Endodermal cell (in vitro differentiated cells): ENCODE results near the gene DLL1. TPM values are rescaled to one million over a fixed set of nuclear protein-coding genes. Genes with fewer than 3 reads are reported as not detected.

ENCODE experiments used
- DNase-seq: peaks from one replicate; pipeline ENCODE4 v3.0.0-alpha.2; 2017
- H3K27ac ChIP-seq: 2 replicates; pipeline ENCODE4 v1.5.1; 2013; ENCODE audit warnings: mild to moderate bottlenecking, low read depth, low read length, moderate library complexity
- H3K27me3 ChIP-seq: 2 replicates; pipeline ENCODE4 v1.6.1; 2013; ENCODE audit warnings: mild to moderate bottlenecking, low read length, moderate library complexity; ENCODE audit not compliant: insufficient read depth, control insufficient read depth, poor library complexity, severe bottlenecking
- H3K36me3 ChIP-seq: 2 replicates; pipeline ENCODE4 v1.7.0; 2013; ENCODE audit warnings: mild to moderate bottlenecking, low read length, moderate library complexity; ENCODE audit not compliant: control insufficient read depth, insufficient read depth
- H3K4me1 ChIP-seq: one replicate; pipeline ENCODE4 v1.7.0; 2013; ENCODE audit warnings: low read length; ENCODE audit not compliant: control insufficient read depth, insufficient read depth
- H3K4me3 ChIP-seq: 2 replicates; pipeline ENCODE4 v1.5.1; 2013; ENCODE audit warnings: mild to moderate bottlenecking, low read length, moderate library complexity
- H3K9ac ChIP-seq: 2 replicates; pipeline ENCODE4 v1.6.1; 2013; ENCODE audit warnings: mild to moderate bottlenecking, low read length, moderate library complexity; ENCODE audit not compliant: poor library complexity, severe bottlenecking; ENCODE audit errors: extremely low read depth
- H3K9me3 ChIP-seq: 2 replicates; pipeline ENCODE4 v1.6.1; 2013; ENCODE audit warnings: mild to moderate bottlenecking, low read length, moderate library complexity; ENCODE audit not compliant: control insufficient read depth
- H3K27ac Mint-ChIP-seq: 2 replicates; pipeline ENCODE4 v1.8.0; 2020; ENCODE audit warnings: mixed read lengths
- H3K27me3 Mint-ChIP-seq: 2 replicates; pipeline ENCODE4 v1.8.0; 2021; ENCODE audit warnings: mild to moderate bottlenecking, mixed read lengths; ENCODE audit not compliant: insufficient read depth
- H3K36me3 Mint-ChIP-seq: 2 replicates; pipeline ENCODE4 v1.8.0; 2020; ENCODE audit warnings: low read depth, mixed read lengths
- H3K4me1 Mint-ChIP-seq: 2 replicates; pipeline ENCODE4 v1.8.0; 2020; ENCODE audit warnings: mixed read lengths
- H3K4me3 Mint-ChIP-seq: 2 replicates; pipeline ENCODE4 v1.8.0; 2020; ENCODE audit warnings: mild to moderate bottlenecking, moderate library complexity, mixed read lengths
- H3K9me3 Mint-ChIP-seq: 2 replicates; pipeline ENCODE4 v1.8.0; 2020; ENCODE audit warnings: mild to moderate bottlenecking, mixed read lengths
- WGBS, 2 experiments: methylation state at CpG; one replicate each; pipeline versions ENCODE4 v1.1.5 to v1.1.7; 2013; ENCODE audit warnings: missing lambda C conversion rate in 2 of 2, mixed read lengths in 1 of 2; ENCODE audit not compliant: insufficient coverage in 1 of 2, insufficient read length in 1 of 2; 5-methylcytosine and 5-hydroxymethylcytosine counted together
- total RNA-seq, 2 donors: library from RNA; stranded (reverse); fragmentation: NEBNext Ultra II Directional in 1 of 2; extraction: Animal tissue kit (Norgen Biotek cat#: 25700) in 1 of 2; gene quantifications; 2 replicates in 1 of 2; 3 replicates in 1 of 2; pipeline ENCODE4 v1.2.1, GENCODE V29; 2021
- TF ChIP-seq, protein P1 (sequence below): fragments of 200-600 bp; sonication (generic); conservative IDR thresholded peaks from 2 replicates; pipeline ENCODE4 v1.5.0; 2021; ENCODE audit warnings: antibody characterized with exemption, mild to moderate bottlenecking

DLL1 gene
- total RNA-seq, 2 donors from 2014 or later, result 3.1 to 3.6 TPM

- Histone ChIP-seq H3K27me3 (no peaks in the 10 kb centered on the region), H3K36me3 (no peaks in the 10 kb centered on the region), H3K27ac (no peak overlapping the region), H3K4me3 (no peak overlapping the region), H3K9ac (no peak overlapping the region), H3K9me3 (no peaks in the 10 kb centered on the region), H3K4me1 (no peaks in the 10 kb centered on the region)
- Mint-ChIP-seq H3K4me3 (no peak overlapping the region), H3K27me3 (peaks cover 6% of the 10 kb centered on the region), H3K4me1 (no peaks in the 10 kb centered on the region), H3K9me3 (no peaks in the 10 kb centered on the region), H3K27ac (no peak overlapping the region), H3K36me3 (no peaks in the 10 kb centered on the region)
- TF ChIP-seq, protein P1, sequence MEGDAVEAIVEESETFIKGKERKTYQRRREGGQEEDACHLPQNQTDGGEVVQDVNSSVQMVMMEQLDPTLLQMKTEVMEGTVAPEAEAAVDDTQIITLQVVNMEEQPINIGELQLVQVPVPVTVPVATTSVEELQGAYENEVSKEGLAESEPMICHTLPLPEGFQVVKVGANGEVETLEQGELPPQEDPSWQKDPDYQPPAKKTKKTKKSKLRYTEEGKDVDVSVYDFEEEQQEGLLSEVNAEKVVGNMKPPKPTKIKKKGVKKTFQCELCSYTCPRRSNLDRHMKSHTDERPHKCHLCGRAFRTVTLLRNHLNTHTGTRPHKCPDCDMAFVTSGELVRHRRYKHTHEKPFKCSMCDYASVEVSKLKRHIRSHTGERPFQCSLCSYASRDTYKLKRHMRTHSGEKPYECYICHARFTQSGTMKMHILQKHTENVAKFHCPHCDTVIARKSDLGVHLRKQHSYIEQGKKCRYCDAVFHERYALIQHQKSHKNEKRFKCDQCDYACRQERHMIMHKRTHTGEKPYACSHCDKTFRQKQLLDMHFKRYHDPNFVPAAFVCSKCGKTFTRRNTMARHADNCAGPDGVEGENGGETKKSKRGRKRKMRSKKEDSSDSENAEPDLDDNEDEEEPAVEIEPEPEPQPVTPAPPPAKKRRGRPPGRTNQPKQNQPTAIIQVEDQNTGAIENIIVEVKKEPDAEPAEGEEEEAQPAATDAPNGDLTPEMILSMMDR, result no peak
- WGBS, 2 experiments, result 80 to 93% methylated on average over 2 to 6 of the region's 6 CpGs
- no peak for DNase-seq
Observed at GRCh38 chr6:170258407-170258806, 32.5 kb downstream of the DLL1 start.

DNA sequence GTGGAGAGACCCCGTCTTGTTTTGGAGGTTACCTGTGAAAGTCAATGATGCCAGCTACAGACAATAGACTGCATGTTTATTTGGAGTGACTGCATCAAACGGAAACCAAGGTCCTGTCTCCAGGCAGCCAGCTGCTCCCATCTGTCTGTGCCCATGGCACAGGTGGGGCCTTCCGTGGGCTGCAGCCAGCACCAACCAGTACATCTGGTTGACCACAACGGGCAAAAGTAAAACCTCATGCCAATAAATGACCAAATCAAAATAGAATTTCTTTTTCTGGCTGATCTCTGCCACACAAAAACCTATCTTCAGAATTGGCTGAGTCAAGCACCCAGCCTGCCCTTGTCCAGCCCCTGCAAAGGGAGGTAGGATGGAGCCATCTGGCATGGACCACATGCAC is 33.5 kb downstream of the DLL1 start:
- H3K4me1 Mint-ChIP-seq, result no peaks in the 10 kb centered on the region
- H3K36me3 ChIP-seq, result no peaks in the 10 kb centered on the region
- DNase-seq, result no peak

DNA sequence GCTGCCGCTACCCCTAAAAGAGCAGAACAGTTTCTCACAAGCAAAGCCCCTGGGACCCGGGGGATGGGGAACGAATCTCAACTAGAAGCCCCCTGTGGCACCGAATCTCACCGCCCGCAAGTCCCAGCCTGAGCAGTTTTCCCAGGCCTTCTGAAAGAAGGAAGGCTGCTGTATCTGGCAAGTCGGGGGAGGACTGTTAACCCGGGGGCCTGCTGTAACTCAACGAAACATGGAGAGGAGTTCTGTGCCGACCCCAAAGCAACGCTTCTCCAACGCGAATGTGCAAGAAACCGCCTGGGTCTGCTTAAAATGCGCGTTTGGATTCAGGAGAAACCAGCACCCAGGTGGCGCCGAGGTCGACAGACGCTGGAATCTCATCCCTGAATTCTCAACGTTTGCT is 34.2 kb downstream of the DLL1 start:
- Mint-ChIP-seq H3K27ac (no peak overlapping the region), H3K4me1 (no peaks in the 10 kb centered on the region), H3K4me3 (no peak overlapping the region), H3K9me3 (no peaks in the 10 kb centered on the region), H3K27me3 (peaks cover 3% of the 10 kb centered on the region), H3K36me3 (no peaks in the 10 kb centered on the region)
- Histone ChIP-seq H3K4me3 (no peak overlapping the region), H3K9me3 (no peaks in the 10 kb centered on the region), H3K27ac (no peak overlapping the region), H3K36me3 (no peaks in the 10 kb centered on the region), H3K9ac (no peak overlapping the region), H3K27me3 (no peaks in the 10 kb centered on the region), H3K4me1 (no peaks in the 10 kb centered on the region)
- TF ChIP-seq, protein P1, result no peak
- 91 to 96% methylated on average over 21 of the region's 21 CpGs for WGBS, 2 experiments
- no peak for DNase-seq

More for the DNA sequence above, 33.5 kb downstream of the DLL1 start:
- H3K27ac ChIP-seq, result no peak overlapping the region
- H3K36me3 Mint-ChIP-seq, result no peaks in the 10 kb centered on the region
- H3K9ac ChIP-seq, result no peak overlapping the region
- no peaks in the 10 kb centered on the region for H3K9me3 Mint-ChIP-seq
- no peaks in the 10 kb centered on the region for H3K27me3 ChIP-seq
- H3K9me3 ChIP-seq, result no peaks in the 10 kb centered on the region
- TF ChIP-seq, protein P1, result no peak
- WGBS, 2 experiments, result 95% methylated on average over 2 to 4 of the region's 4 CpGs
- H3K27ac Mint-ChIP-seq, result no peak overlapping the region
- no peak overlapping the region for H3K4me3 ChIP-seq
- no peak overlapping the region for H3K4me3 Mint-ChIP-seq
- H3K27me3 Mint-ChIP-seq, result peaks cover 3% of the 10 kb centered on the region
- H3K4me1 ChIP-seq, result no peaks in the 10 kb centered on the region
